GM12878 (cell line): ENCODE data around the gene ISOC2. TPM values are rescaled to one million over a fixed set of nuclear protein-coding genes. Genes with fewer than 3 reads are reported as not detected.

Experiments
- ATAC-seq: fragments of 200-7000 bp; cut with Tn5 transposase; 3 replicates; pipeline ENCODE4 v1.9.1; 2020; ENCODE audit warnings: mild to moderate bottlenecking, moderate library complexity
- BruUV-seq: library from RNA; stranded (reverse); fragments of 400-500 nt; replicated peaks from 2 replicates; lab custom pipeline; 2021; lab: Mats Ljungman, UMichigan
- CTCF ChIA-PET: fragments of 300-600 bp; sonication (Branson Sonifier 250); formaldehyde crosslinking; extraction: SDS; loops from one replicate; lab custom pipeline; 2021; ENCODE audit warnings: inconsistent platforms; lab: Yijun Ruan, JAX
- POLR2A ChIA-PET: fragments of 350-600 bp; formaldehyde crosslinking; extraction: SDS; loops from one replicate; lab custom pipeline; 2021; ENCODE audit warnings: inconsistent platforms; lab: Charles Lee
- RAD21 ChIA-PET: fragments of 300-600 bp; sonication (Branson Sonifier 250); formaldehyde crosslinking; loops from one replicate; lab custom pipeline; 2023; ENCODE audit warnings: antibody characterized with exemption; ENCODE audit not compliant: unreplicated experiment; lab: Charles Lee
- SMC1A ChIA-PET: fragments of 300-600 bp; sonication (Branson Sonifier 250); formaldehyde crosslinking; loops from one replicate; lab custom pipeline; 2023; ENCODE audit not compliant: unreplicated experiment, uncharacterized antibody; lab: Charles Lee
- DNase-seq: peaks from one replicate; pipeline ENCODE4 v3.0.0-alpha.2; 2011; ENCODE audit warnings: low read depth, low spot score
- FAIRE-seq: peaks from 3 replicates; lab custom pipeline; 2011; peaks lifted over from hg19 to GRCh38; lab: Jason Lieb, UNC
- H2AFZ ChIP-seq: 2 replicates; pipeline ENCODE4 v1.6.0; 2011; ENCODE audit warnings: low read depth, low read length, control low read depth; ENCODE audit not compliant: control insufficient read depth
- H3K27ac ChIP-seq: 2 replicates; pipeline ENCODE4 v1.5.1; 2011; ENCODE audit warnings: control low read depth; ENCODE audit not compliant: control insufficient read depth, insufficient read depth
- H3K27me3 ChIP-seq, 2 experiments: replicated peaks in 1 of 2; 2 replicates each; pipeline versions ENCODE4 v1.6.0 to v1.6.1; 2011; ENCODE audit warnings: low read length in 1 of 2; ENCODE audit not compliant: control insufficient read depth in 2 of 2, insufficient read depth in 2 of 2
- H3K36me3 ChIP-seq, 2 experiments: 2 replicates each; pipeline ENCODE4 v1.5.1; 2011; ENCODE audit warnings: low read length in 1 of 2; ENCODE audit not compliant: control insufficient read depth in 2 of 2, insufficient read depth in 2 of 2
- H3K4me1 ChIP-seq: 2 replicates; pipeline ENCODE4 v1.6.1; 2011; ENCODE audit warnings: mild to moderate bottlenecking, low read length, moderate library complexity, mixed read lengths; ENCODE audit not compliant: control insufficient read depth, insufficient read depth
- H3K4me2 ChIP-seq: 2 replicates; pipeline ENCODE4 v1.6.0; 2011; ENCODE audit warnings: control low read depth; ENCODE audit not compliant: control insufficient read depth, insufficient read depth
- H3K4me3 ChIP-seq: fragments of 200-600 bp; sonication (generic); 2 replicates; pipeline ENCODE4 v1.5.1; 2016
- H3K79me2 ChIP-seq: 2 replicates; pipeline ENCODE4 v1.6.0; 2011; ENCODE audit warnings: low read length; ENCODE audit not compliant: control insufficient read depth, insufficient read depth
- H3K9ac ChIP-seq: 2 replicates; pipeline ENCODE4 v1.8.0; 2011; ENCODE audit warnings: low read length, control low read depth, mixed read lengths; ENCODE audit not compliant: control insufficient read depth, insufficient read depth
- H3K9me3 ChIP-seq: replicated peaks from 3 replicates; pipeline ENCODE4 v1.5.1; 2011; ENCODE audit warnings: mild to moderate bottlenecking, low read length; ENCODE audit not compliant: control insufficient read depth, insufficient read depth
- H4K20me1 ChIP-seq: 2 replicates; pipeline ENCODE4 v1.6.0; 2011; ENCODE audit not compliant: control insufficient read depth, insufficient read depth
- RAD21 ChIP-seq: IDR thresholded peaks from 2 replicates; pipeline ENCODE4 v1.6.1; 2011; ENCODE audit warnings: mild to moderate bottlenecking, low read depth, low read length, moderate library complexity; ENCODE audit not compliant: insufficient read depth
- SIX5 ChIP-seq: IDR thresholded peaks from 2 replicates; pipeline ENCODE4 v1.6.1; 2011; ENCODE audit warnings: mild to moderate bottlenecking, low read depth, low read length, moderate library complexity; ENCODE audit not compliant: severe bottlenecking
- TCF3 ChIP-seq: IDR thresholded peaks from 2 replicates; pipeline ENCODE4 v1.6.1; 2012; ENCODE audit warnings: low read depth, mild to moderate bottlenecking, low read length, borderline replicate concordance; ENCODE audit not compliant: insufficient read depth
- WGBS: methylation state at CpG from one replicate; pipeline ENCODE4 v1.1.6; 2016; ENCODE audit warnings: low lambda C conversion rate; ENCODE audit not compliant: insufficient replicate concordance, insufficient coverage; ENCODE audit errors: missing lambda C conversion rate; 5-methylcytosine and 5-hydroxymethylcytosine counted together
- in situ Hi-C: fragments of 300-500 bp; cut with MboI; formaldehyde crosslinking; loops from 9 replicates; pipeline ENCODE4 v1.14.3; 2018; ENCODE audit warnings: mixed read lengths
- intact Hi-C: fragments of 100-400 bp; cut with micrococcal nuclease; formaldehyde crosslinking; loops from one replicate; pipeline ENCODE4 v1.14.2; 2022; ENCODE audit not compliant: unreplicated experiment
- polyA plus RNA-seq, 11 experiments: library from polyadenylated mRNA; depleted of rRNA in 4 of 11; unstranded in 6 of 11; stranded (reverse) in 5 of 11; fragments of >200 nt; fragmentation: Nextera tagmentation in 4 of 11; fragmentation: Illumina TruSeq in 1 of 11; extraction: Ambion mirVana in 4 of 11; extraction: Trizol in 1 of 11; gene quantifications; 1 replicate in 1 of 11; 2 replicates in 10 of 11; pipeline versions ENCODE4 v1.2.1 to v1.2.3, GENCODE V29; 2011 to 2016; ENCODE audit warnings: inconsistent platforms in 2 of 11, missing spikeins in 2 of 11, low read depth in 1 of 11
- total RNA-seq, 4 experiments: library from RNA; depleted of rRNA in 3 of 4; stranded (reverse); fragments of >200 nt in 3 of 4; fragmentation: Illumina TruSeq in 1 of 4; extraction: Trizol in 1 of 4; gene quantifications; 2 replicates each; pipeline versions ENCODE4 v1.2.1 to v1.2.3, GENCODE V29; 2013 to 2021
- TF ChIP-seq, protein P1 (sequence below): fragments of 450-650 bp; IDR thresholded peaks from 2 replicates; pipeline ENCODE4 v1.6.1; 2016; ENCODE audit warnings: mild to moderate bottlenecking, moderate library complexity, borderline replicate concordance
- TF ChIP-seq, protein P2 (sequence below): fragments of 450-650 bp; IDR thresholded peaks from 2 replicates; pipeline ENCODE4 v1.6.1; 2014; ENCODE audit warnings: mild to moderate bottlenecking

ISOC2 gene
- total and polyA plus RNA-seq, 10 of the 15 experiments (the other 5 are each of a cell fraction or from before 2014, with no cell fraction given) = 0.72 to 238 (median 56.9) TPM

DNA sequence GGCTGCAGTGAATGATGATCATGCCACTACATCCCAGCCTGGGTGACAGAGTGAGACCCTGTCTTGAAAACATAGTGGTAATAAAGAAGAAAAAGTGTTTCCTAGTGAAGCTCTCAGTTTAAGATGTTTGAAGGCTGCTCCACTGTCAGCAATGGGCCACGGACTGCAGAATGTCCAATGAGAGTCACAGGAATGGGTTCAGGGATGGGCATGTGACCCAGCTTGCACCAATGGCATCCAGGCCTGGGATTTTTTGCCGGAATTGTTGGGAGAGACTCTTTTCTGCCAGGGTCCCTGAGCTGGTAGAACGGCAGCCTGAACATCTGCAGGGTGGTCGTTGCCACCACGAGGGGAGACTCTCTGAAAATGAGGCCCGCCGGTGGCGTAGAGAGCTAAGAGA lies 24.6 kb downstream of the ISOC2 start:
- Histone ChIP-seq H3K79me2 (no peaks in the 10 kb centered on the region), H4K20me1 (no peaks in the 10 kb centered on the region), H3K9ac (no peak overlapping the region), H2AFZ (no peak overlapping the region), H3K4me3 (no peak overlapping the region), H3K4me2 (no peak overlapping the region)
- RAD21 ChIA-PET = interaction anchor here (0.9 kb wide), 1 partner anchor 74 kb away, joined by 3 read pairs; no protein-coding TSS in a partner anchor
- POLR2A ChIA-PET = no interaction called here
- intact Hi-C loops (no loop called here), in situ Hi-C loops (no loop called here)
- BruUV-seq = no TSS peak
- WGBS = 33% methylated on average over 8 of the region's 8 CpGs
- CTCF ChIA-PET = interaction anchor here (0.8 to 1.5 kb wide), 4 partner anchors 17 to 67 kb away, joined by 3 to 4 read pairs (median 4); no protein-coding TSS in a partner anchor
- DNase-seq (no peak), FAIRE-seq (no peak)
- SMC1A ChIA-PET = interaction anchor here (0.6 kb wide), 1 partner anchor 81 kb away, joined by 3 read pairs; no protein-coding TSS in a partner anchor
- TF ChIP-seq, protein P1, sequence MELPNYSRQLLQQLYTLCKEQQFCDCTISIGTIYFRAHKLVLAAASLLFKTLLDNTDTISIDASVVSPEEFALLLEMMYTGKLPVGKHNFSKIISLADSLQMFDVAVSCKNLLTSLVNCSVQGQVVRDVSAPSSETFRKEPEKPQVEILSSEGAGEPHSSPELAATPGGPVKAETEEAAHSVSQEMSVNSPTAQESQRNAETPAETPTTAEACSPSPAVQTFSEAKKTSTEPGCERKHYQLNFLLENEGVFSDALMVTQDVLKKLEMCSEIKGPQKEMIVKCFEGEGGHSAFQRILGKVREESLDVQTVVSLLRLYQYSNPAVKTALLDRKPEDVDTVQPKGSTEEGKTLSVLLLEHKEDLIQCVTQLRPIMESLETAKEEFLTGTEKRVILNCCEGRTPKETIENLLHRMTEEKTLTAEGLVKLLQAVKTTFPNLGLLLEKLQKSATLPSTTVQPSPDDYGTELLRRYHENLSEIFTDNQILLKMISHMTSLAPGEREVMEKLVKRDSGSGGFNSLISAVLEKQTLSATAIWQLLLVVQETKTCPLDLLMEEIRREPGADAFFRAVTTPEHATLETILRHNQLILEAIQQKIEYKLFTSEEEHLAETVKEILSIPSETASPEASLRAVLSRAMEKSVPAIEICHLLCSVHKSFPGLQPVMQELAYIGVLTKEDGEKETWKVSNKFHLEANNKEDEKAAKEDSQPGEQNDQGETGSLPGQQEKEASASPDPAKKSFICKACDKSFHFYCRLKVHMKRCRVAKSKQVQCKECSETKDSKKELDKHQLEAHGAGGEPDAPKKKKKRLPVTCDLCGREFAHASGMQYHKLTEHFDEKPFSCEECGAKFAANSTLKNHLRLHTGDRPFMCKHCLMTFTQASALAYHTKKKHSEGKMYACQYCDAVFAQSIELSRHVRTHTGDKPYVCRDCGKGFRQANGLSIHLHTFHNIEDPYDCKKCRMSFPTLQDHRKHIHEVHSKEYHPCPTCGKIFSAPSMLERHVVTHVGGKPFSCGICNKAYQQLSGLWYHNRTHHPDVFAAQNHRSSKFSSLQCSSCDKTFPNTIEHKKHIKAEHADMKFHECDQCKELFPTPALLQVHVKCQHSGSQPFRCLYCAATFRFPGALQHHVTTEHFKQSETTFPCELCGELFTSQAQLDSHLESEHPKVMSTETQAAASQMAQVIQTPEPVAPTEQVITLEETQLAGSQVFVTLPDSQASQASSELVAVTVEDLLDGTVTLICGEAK = no peak
- TF ChIP-seq, protein P2, sequence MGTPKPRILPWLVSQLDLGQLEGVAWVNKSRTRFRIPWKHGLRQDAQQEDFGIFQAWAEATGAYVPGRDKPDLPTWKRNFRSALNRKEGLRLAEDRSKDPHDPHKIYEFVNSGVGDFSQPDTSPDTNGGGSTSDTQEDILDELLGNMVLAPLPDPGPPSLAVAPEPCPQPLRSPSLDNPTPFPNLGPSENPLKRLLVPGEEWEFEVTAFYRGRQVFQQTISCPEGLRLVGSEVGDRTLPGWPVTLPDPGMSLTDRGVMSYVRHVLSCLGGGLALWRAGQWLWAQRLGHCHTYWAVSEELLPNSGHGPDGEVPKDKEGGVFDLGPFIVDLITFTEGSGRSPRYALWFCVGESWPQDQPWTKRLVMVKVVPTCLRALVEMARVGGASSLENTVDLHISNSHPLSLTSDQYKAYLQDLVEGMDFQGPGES = no peak
- TF ChIP-seq RAD21 = no peak
- TF ChIP-seq TCF3 = no peak
- no peak for TF ChIP-seq SIX5
- TF ChIP-seq, all 136 proteins: peak for 0
- no peak for ATAC-seq
- Histone ChIP-seq H3K27ac (no peak overlapping the region), H3K4me1 (no peaks in the 10 kb centered on the region; the same call in 1 of the 2 replicates), H3K36me3 (no peaks in the 10 kb centered on the region), H3K27me3 (no peaks in the 10 kb centered on the region; a peak in 1 of 4 replicates), H3K9me3 (no peaks in the 10 kb centered on the region; the same call in 2 of the 3 replicates)
